ENCODE data around the gene ANKRD2.
A peak's percentile ranks its signal among the peaks of the same experiment; 100 is the strongest.

ANKRD2 gene

DNA sequence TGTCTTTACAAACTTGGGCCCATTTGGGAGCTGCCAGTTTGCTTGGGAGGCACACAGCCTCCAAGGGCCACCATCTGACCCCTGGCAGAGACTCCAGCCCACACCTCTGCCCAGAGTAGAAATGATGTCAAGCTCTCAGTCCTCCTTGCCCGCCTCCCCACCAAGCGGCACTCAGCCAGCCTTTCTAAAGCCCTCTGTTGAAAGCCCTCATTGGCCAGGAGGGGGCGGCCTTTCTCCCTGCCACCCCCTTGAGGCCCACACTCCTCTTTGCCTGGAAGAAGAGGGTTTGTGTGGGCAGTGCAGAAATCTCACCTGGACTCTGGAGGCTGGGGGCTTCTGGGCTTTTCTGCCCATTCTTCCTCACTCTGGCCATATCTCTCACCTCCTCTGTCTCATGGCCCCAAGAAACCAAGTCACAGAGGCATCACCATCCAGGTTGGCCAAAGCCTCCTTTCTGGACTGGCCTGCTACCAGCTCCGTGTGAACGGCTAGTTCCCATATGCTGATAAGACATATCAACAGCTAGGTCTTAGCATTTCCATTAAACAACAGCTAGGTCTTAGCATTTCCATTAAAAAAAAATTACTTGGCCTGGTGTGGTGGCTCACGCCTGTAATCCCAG is 37.7 kb upstream of the ANKRD2 start:
- H3K9ac ChIP-seq: no peak overlapping the region

DNA sequence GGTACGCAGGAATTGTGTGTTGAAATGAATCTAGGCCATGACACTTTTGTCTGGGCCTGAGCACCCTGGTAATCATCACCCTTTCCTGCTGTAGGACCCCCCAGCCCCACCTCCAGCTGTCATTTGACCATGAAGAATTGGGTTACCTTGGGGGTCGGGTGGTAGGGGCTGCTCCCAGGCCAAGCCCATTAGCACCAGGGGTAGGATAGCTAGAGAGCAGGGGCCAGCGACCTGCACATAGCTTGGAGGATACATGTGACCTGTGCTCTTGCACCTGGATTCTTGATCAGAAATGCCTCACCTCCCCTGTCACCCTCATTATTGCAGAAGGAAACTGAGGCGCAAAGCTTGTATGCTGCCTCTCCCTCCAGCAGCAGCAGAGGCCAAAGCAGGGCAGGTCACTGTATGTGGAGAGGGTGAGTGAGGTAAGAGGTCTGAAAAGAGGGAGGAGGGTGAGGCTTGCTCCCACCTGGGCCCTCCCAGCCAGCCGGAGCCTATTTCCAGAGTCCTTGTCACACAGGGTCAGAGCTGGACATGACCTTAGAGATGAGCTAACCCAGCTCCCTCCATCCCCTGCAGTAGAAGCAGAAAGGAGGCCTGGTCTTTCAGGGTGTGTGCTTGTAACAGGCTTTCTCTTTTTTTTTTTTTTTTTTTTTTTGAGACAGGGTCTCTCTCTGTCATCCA is 35.3 kb upstream of the ANKRD2 start:
- TF ChIP-seq, protein P1, sequence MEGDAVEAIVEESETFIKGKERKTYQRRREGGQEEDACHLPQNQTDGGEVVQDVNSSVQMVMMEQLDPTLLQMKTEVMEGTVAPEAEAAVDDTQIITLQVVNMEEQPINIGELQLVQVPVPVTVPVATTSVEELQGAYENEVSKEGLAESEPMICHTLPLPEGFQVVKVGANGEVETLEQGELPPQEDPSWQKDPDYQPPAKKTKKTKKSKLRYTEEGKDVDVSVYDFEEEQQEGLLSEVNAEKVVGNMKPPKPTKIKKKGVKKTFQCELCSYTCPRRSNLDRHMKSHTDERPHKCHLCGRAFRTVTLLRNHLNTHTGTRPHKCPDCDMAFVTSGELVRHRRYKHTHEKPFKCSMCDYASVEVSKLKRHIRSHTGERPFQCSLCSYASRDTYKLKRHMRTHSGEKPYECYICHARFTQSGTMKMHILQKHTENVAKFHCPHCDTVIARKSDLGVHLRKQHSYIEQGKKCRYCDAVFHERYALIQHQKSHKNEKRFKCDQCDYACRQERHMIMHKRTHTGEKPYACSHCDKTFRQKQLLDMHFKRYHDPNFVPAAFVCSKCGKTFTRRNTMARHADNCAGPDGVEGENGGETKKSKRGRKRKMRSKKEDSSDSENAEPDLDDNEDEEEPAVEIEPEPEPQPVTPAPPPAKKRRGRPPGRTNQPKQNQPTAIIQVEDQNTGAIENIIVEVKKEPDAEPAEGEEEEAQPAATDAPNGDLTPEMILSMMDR (IDR thresholded peaks at IDR 0.05): no peak
- Histone ChIP-seq H3K27me3 (ENCODE audit: control insufficient read depth, insufficient read depth, low read length) (no peaks in the 10 kb centered on the region), H2AFZ (no peak overlapping the region), H3K9ac (no peak overlapping the region), H3K4me3 (ENCODE audit: low read depth, low read length) (no peak overlapping the region), H3K27ac (no peak overlapping the region), H3K36me3 (ENCODE audit: control insufficient read depth, insufficient read depth, low read length) (no peaks in the 10 kb centered on the region), H3K4me2 (ENCODE audit: low read length) (no peak overlapping the region), H3K9me3 (ENCODE audit: control insufficient read depth, low read length) (no peaks in the 10 kb centered on the region), H3K79me2 (peaks cover 17% of the 10 kb centered on the region), H3K4me1 (peaks cover 5% of the 10 kb centered on the region)

More for the DNA sequence above, 37.7 kb upstream of the ANKRD2 start:
- TF ChIP-seq, protein P1 (IDR thresholded peaks at IDR 0.05): peak; percentile 36
- H3K4me3 ChIP-seq (ENCODE audit: low read depth, low read length): no peak overlapping the region
- no peaks in the 10 kb centered on the region for H3K36me3 ChIP-seq (ENCODE audit: control insufficient read depth, insufficient read depth, low read length)
- H3K27me3 ChIP-seq (ENCODE audit: control insufficient read depth, insufficient read depth, low read length): no peaks in the 10 kb centered on the region
- no peak overlapping the region for H3K27ac ChIP-seq
- H3K9me3 ChIP-seq (ENCODE audit: control insufficient read depth, low read length): no peaks in the 10 kb centered on the region
- no peak overlapping the region for H3K4me2 ChIP-seq (ENCODE audit: low read length)
- H2AFZ ChIP-seq: no peak overlapping the region
- H3K79me2 ChIP-seq: peaks cover 17% of the 10 kb centered on the region
- H3K4me1 ChIP-seq: no peaks in the 10 kb centered on the region

DNA sequence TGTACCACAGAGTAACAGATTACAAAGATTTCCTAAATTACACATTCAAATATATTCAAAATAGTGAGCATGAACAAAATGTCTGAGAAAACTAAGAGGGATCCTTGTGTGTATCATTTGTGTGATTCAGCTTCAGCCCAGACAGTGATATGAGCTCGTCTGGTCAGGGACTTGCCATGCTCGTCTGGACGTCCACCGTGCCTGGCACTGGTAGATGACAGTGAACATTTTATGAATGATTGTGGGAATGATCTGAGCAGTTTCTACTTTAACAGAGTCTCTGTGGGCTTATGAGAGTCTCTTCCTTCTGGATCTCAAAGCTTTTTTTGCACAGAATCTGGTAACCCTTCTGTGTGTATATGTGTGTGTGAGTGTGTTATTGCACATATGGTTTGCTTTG is 34.2 kb upstream of the ANKRD2 start:
- Histone ChIP-seq H3K4me1 (peaks cover 12% of the 10 kb centered on the region), H3K9ac (no peak overlapping the region), H2AFZ (no peak overlapping the region), H3K36me3 (ENCODE audit: control insufficient read depth, insufficient read depth, low read length) (no peaks in the 10 kb centered on the region), H3K27ac (no peak overlapping the region), H3K79me2 (peaks cover 17% of the 10 kb centered on the region), H3K9me3 (ENCODE audit: control insufficient read depth, low read length) (no peaks in the 10 kb centered on the region), H3K27me3 (ENCODE audit: control insufficient read depth, insufficient read depth, low read length) (no peaks in the 10 kb centered on the region), H3K4me2 (ENCODE audit: low read length) (no peak overlapping the region), H3K4me3 (ENCODE audit: low read depth, low read length) (no peak overlapping the region)
- TF ChIP-seq, protein P1 (IDR thresholded peaks at IDR 0.05): no peak

DNA sequence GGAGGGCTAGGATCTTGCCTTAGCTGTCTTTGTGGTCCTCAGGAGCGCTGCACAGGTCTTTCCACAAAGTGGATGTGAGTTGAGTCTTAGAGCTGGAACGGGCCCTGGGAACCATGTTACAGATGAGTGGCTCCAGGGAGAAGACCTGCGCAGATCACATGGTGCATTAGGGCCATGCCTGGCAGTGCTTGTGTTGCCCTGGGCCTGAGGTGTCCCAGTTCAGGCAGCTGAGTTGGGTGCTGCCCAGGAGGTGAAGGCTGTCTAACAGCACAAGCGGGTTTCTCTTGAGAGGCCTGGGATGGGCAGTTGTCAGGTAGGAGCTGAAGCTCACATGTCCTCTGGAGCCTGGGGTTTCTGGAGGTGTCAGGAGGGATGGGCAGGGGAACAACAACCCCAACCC is 33.7 kb upstream of the ANKRD2 start:
- H3K4me1 ChIP-seq: peaks cover 12% of the 10 kb centered on the region
- H3K79me2 ChIP-seq: peaks cover 17% of the 10 kb centered on the region
- H3K9me3 ChIP-seq (ENCODE audit: control insufficient read depth, low read length): no peaks in the 10 kb centered on the region
- no peak overlapping the region for H3K27ac ChIP-seq
- H3K27me3 ChIP-seq (ENCODE audit: control insufficient read depth, insufficient read depth, low read length): no peaks in the 10 kb centered on the region
- TF ChIP-seq, protein P1 (IDR thresholded peaks at IDR 0.05): no peak
- no peak overlapping the region for H3K4me3 ChIP-seq (ENCODE audit: low read depth, low read length)
- H3K4me2 ChIP-seq (ENCODE audit: low read length): no peak overlapping the region
- no peaks in the 10 kb centered on the region for H3K36me3 ChIP-seq (ENCODE audit: control insufficient read depth, insufficient read depth, low read length)
- no peak overlapping the region for H3K9ac ChIP-seq
- no peak overlapping the region for H2AFZ ChIP-seq
